GM18867 (cell line): ENCODE results near the gene TBCEL.
"Not testable (repeated sequence)": the region's sequence is repeated elsewhere in the genome, so short reads cannot be mapped to it uniquely, and the experiment has no call there.

Experiments used
- ATAC-seq: cut with Tn5 transposase; IDR thresholded peaks from one replicate; pipeline ENCODE4 v1.9.1; 2021; ENCODE audit warnings: mild to moderate bottlenecking, moderate library complexity; ENCODE audit not compliant: unreplicated experiment

The TBCEL gene

DNA sequence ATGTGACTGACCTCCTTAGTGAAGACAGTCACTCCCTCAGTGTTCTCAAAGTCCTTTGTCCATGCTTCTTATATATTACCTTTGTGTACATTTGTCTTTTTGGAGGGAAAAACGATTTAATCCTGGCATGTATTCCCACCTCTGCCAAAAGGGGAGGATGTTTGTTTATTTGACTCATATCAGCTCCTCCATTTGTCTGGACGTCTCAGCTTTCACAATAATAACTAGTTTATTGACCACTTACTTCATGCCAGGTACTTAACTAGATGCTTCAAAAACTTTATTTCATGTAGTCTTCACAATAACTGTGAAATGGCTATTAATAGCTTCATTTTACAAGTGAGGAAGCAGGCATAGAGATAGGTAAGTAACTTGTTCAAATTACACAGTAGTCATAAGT, 5.3 kb downstream of the TBCEL start:
- no peak for ATAC-seq

DNA sequence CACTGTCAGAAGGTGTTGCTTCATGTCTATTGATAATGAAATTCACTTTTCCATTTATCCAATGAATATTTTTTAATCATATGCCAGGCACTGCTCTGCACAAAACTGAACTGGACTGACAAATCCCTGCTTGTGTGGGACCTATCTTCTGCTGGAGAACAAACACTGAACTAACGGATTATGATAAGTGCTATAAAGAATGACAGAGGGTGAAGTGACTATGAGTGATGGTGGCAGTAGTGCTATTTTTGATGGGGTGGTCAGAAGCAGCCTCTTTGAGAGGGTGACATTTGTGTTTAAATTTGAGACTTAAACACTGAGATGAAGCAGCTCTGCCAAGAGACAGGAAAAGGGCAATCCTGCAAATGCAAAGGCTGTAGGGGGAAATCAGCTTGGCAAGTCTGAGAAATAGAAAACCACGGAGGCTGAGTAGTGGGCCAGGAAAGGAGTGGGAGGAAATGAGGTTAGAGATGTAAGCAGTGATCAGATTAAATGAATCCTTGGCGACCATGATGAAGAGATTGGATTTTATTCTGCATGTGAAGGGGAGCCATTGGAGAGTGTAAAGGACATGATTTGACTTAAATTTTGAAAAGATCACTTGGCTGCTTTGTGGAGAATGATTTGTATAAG, 6.0 kb downstream of the TBCEL start:
- ATAC-seq: no peak

DNA sequence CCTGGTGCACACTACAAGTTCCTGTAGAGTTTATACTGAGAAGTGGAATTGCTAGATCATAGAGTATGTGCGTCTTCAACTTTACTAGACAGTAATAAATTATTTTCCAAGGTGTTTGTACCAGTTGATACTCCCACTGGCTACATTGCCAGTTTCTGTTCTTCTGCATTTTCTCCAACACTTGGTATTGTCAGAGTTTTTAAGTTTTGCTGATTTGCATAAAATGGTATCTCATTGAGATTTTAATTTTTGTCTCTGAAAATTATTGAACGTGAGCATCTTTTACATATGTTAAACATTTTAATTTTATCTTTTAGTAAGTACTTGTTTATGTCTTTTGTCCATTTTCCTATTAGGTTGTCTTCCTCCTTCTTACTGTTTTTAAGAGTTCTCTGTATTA, 7.3 kb downstream of the TBCEL start:
- ATAC-seq: no peak

DNA sequence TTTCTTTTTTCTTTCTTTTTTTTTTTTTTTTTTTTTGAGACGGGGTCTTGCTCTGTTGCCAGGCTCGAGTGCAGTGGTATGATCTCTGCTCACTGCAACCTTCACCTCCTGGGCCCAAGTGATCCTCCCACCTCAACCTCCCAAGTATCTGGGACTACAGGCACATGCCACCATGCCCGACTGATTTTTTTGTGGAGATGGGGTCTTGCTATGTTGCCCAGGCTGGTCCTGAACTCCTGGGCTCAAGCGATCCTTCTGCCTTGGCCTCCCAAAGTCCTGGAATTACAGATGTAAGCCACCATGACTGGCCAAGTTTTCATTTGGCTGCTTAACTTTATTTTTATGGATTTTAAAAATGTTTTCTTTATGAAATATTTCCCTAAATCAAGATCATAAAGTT, 7.7 kb downstream of the TBCEL start:
- not testable (repeated sequence) for ATAC-seq

DNA sequence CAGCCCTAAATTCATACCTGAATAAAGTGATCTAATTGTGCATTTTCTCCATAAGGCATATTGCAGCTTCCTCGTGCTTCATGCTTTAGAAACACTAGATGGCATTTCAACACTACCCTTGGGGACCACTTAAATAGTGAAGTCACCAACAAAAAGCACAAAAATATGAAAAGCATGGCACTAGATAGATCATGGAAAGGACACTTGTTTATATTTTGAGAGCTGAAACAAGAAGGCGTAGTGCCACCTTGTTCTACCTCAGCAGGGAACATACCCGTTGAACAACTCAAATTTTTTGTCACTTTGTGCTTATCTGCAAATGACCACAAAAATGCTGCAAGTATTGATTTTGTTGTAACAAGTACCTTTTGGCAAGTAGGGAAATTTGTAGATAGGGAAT, 8.6 kb downstream of the TBCEL start:
- ATAC-seq: no peak

DNA sequence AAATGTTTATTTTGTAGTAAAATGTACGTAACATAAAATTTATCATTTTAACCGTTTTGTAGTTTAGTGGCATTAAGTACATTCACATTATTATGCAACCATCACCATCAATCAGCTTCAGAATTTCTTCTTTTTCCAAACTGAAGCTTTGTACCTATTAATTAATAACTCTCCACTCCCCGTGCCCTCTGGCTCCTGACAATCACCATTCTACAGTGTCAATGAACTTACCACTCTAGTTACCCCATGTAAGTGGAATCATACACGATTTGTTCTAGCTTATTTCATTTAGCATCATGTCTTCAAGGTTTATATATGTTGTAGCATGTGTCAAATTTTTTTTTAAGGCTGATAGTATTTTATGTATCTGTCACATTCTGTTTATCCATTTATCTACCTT, 9.7 kb downstream of the TBCEL start:
- ATAC-seq: no peak

DNA sequence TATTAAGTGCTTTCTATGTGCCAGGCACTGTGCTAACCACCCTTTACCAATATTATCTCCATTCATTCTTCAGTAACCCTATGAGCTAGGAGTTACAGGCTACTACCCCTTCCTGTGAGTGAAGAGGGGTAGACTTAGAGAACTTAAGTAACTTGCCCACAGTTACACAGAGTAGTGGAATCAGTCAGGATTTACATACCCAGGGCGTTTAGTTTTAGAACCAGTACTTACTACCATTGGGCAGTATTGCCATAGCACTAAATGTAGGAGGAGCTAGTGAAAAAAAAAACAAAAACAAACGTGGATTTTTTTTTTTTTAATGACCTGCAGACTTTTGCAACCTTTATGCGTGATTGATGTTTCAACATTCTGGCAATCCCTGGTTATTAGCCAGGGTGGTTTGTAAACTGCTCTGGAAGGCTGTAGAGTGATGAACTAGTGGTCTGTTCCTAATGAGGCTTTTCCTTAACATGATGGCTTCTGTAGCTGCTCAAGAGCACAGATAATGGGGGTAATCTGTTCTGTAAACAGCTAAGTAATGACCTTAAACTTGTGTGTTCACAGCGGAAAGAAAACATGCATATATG, 11.4 kb downstream of the TBCEL start:
- no peak for ATAC-seq

DNA sequence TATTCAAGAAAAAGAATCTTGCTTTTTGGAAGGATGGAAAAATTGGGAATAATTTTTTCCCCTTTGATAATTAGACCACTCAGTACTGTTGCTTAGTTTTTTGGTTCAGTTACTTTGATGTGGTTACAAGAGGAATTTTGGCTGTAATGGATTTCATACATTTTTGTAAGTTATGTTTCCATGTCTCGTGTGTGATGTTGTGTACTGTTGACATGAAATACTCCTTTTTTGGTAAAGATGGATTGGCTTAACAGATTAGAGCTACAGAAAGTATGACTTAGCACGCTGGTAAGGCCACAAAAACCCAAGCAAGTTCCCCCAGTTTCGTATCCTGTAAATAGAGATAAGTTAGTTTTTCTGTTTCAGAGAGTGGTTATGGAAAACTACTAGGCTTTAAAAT, 11.9 kb downstream of the TBCEL start:
- no peak for ATAC-seq

DNA sequence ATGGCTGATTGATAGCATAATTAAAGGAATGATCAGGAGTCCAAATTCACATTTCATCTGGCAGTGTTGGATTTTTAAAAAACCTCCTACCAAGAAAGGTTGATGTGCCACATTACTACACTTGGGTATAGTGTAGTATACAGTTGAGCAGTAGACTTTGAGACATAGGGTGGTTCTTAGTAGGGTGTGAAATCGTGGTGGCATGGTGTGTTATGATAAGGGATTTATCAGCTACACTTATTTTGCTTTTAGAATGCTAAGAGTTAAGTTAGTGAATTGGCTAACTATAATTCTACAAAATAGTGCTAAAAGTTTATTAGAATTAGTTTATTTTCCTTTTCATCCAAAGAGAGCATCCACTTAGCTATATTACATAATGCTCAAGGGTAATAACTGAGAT, 13.1 kb downstream of the TBCEL start:
- no peak for ATAC-seq

DNA sequence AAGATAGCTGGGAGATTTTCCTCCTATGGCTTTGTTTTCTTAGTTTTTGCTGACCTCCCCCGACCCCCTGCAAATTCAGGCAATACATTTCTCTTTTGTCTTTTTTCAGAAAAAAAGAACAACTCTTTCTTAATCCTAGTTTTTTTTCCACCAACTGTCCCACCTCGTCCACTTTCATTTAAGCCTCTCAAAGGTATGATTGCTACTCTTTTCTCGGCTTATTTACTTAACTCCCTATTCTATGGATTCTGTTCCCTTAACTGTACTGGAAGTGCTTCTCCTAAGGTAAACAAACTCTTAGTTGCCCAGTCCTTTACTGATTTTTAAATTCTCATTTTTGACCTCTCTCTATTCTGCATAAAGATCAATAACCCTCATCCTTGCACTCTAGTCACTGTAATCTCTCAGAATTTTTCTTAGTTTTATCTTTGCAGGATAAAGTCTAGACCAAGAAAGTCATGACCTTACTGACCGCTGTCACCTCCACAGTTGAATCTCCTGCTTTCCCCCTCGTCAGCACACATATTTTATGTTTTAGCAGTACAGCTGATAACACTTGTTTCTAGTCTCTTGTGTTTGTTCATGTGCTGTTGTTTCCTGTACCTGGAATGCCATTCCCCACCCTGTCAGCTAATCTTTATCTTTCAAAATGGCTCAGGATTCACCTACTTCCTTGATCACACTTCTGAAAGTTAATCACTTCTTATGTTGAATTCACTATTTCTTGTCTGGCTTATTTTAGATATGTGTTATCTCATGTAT, 14.9 kb downstream of the TBCEL start:
- ATAC-seq: no peak

DNA sequence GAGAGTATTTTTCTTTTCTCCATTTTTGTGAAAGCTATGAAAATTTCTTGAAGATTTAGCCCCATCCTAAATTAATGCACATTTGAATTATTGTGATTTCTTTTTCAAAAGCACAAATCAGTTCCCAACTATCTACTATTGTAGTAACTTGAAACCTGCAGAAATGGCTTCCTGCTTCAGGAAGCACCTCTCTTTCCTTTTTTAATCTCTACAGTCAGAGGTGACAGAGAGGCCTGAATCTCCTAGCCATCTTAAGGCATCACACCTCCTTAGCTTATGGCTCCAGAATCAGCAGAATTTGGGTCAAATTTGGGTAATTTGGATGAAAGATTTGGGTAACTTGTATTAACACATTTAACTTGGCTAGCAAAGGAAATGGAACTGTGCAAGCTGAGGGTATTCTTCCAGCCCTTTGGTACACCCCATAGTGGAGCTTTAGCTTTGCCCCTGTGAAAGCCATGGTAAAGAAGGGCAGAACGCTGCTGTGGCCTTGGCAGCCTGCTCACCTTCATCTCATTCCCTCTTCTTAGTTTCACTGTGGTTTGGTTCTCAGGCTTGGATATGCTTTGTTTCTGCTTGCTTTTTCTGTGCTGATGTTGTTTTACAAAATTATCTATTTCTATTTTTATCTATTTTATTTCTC, 16.2 kb downstream of the TBCEL start:
- ATAC-seq: no peak

DNA sequence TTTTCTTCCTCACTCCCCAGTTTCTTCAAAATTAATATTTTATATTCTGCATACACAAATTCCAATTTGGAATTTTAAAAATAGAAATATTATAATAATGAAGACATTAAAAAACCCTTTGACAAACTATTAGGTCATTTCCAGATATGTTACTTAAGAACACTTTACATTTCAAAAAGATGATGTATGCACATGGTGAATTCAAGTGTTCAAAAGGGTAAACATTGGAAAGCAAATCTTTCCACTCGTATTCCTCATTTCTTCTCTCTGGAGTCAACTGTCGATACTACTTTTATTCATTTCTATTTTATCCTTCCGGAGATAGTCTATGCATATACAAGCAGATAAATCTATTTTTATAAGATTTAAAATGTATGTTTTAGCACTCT, 16.7 kb downstream of the TBCEL start:
- ATAC-seq: no peak

DNA sequence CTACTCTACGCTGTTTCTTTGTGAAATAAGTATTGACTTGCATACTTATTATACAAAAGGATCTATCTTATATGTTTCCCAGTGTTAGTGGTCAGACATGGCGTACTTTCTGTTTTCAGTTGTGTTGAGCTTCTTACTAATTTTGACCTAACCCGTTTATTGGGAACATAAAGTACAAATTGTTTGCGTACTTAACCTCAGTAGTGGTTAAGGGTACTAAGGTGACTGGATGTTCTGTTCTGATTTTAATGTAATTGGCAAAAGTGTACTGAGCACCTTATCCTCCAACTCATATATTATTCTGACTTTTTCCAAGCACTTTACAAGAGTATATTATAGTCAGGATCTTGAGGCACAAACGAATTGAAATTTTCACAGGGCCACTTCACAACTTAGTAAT, 17.2 kb downstream of the TBCEL start:
- ATAC-seq: no peak

DNA sequence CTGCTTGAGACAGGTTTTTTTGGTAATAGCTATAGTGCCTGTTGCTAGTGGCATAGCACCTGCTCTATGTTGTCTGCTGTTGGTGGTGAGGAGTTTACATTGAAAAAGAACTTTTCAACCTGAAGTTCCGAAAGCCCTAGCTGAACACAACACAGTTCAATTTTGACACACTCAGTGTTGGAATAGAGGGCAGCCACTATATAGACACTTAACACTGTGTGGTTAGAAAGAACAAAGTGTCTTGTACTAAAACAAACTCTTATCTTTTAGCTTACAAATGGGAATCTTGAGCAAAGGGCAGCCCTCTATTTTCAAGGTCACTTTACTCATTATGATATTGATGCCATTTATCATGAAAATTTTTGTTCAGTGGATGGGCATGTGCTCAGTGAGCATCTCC, 18.4 kb downstream of the TBCEL start:
- ATAC-seq: no peak

DNA sequence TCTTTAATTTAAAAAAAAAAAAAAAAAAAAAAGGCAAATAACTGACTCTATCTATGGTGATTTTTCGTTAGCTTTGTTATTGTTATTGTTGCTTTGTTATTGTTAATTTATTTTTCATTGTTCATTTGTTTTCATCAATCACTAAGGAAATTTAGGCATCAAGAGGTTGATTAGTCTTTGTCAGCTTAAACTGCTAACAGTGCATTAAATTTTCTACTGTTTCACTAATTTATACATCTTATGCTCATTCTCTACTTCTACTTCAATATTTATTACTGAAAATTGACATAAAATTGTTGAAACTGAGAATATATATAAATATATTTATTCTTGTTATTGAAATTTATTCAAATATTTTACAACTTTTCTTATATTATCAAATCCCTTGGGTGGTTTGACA, 24.0 kb downstream of the TBCEL start:
- no peak for ATAC-seq

DNA sequence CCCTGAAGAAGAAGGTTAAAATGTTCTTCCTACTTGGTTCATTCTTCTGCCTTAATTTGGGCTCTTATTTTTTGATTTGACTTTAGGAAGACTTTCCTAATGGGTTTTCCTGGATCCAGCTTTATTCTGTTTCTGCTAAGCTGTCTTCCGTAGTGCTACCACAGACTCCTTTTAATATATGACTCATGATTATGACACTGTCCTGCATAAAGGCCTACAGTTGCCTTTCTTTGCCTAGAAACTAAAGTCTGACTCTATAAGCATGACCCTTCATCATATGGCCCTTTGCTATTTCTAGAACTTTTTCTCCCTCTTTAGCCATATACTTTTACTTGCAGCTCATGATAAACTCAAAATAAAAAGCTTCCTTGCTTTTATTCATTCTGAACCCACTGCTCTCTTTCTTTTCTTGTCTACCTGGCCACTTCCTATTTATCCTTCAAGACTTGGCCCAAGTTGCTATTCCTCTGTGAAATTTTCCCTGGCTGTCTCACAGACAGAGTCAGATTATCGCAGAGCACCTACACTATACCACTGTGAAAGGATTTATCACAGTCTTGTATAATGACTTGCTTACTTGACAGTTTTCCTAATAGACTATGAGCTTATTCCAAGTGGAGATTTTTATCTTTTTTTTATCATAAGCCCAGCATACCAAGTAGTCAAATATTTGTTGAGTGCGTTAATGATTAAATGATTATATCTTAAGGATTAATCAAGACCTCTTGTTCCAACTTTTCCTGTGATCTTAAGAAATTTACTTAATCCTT, 24.7 kb downstream of the TBCEL start:
- ATAC-seq: no peak

DNA sequence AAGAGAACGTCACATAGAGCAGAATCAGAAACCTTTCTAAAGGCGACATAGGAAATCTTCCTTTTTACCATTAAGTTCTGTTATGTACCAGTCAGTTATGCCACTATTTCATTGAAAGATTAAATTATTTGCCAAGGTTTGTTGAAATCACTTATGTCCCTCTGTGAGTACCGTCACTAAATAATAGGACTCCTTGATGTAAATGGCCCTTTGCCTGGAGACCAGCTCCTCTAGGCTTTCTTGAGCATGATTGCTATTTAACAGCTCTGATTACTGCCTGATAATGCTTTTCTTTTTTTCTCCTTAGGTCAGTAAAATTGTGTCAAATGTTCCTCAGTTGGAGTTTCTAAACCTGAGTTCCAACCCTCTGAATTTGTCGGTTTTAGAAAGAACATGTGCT, 29.3 kb downstream of the TBCEL start:
- no peak for ATAC-seq

DNA sequence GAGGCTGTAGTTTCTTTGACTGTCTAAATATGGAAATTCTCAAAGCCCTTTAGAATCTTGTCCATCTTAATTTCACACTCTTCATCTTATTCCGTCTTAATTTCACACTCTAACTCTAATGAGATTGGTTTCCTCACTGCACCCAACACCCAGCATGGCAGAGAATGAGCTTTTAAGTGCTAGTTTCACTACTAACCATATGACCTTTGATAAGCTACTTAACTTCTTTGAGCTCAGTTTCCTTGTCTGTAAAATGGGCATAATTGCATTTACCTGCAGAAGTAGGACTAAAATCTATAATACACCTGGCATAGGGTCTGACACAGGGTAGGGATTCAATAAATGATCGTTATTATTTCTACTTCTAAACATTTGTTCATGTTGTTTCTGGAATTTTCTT, 30.4 kb downstream of the TBCEL start:
- ATAC-seq: no peak

DNA sequence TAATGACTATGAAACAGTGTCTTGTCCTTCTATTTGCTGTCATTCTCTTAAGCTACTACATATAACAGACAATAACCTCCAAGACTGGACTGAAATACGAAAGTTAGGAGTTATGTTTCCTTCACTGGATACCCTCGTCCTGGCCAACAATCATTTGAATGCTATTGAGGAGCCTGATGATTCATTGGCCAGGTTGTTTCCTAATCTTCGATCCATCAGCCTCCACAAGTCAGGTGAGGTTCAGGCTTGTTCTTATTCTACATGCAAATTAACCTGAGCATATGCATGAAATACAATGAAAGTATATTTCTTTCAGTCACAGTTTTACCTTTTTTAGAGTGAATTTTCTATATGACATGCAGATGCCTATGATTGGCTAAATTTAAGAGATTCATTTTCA, 31.2 kb downstream of the TBCEL start:
- ATAC-seq: no peak

DNA sequence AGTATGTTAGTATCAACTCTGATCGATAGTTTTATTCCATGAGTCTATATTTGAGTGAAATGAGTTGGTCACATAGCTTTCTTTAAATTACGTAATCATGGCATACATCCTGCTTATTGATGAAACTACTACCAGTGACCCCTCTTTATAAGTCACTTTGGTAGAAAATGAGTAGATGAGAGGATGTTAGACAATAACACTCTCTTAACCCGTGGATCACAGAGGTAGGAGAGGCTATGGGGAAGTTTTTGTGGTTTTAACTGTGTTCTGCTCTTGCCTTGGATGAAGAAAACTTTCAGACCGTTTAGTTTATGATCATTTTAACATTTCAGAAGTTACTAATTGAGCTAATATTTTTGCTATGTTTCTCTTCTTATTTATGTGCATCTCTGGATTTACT, 34.0 kb downstream of the TBCEL start:
- ATAC-seq: no peak

DNA sequence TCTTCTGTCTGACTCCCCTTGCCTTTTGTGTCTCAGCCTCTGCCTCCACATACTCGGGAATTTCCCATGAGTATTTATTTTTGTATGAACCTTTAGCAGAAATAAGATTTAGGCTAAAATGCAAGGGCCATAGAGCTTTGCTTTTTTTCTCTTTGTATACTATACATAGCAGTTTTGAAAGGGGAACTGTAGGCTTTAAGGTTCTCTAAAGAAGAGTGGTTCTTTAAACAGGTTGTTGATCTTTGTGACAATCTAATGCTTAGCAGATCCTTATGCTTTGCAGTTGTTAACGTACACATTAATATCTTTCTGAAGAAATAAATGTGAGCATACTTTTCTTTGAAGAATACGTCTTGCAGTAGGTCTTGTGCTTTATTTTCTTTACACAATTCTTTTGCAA, 35.0 kb downstream of the TBCEL start:
- no peak for ATAC-seq
